ENCODE data around the gene WNT11. TPM values are rescaled to one million over a fixed set of nuclear protein-coding genes. Genes with fewer than 3 reads are reported as not detected.

WNT11 gene
- total RNA-seq, 1 experiment from 2014 or later = 0.98 TPM

DNA sequence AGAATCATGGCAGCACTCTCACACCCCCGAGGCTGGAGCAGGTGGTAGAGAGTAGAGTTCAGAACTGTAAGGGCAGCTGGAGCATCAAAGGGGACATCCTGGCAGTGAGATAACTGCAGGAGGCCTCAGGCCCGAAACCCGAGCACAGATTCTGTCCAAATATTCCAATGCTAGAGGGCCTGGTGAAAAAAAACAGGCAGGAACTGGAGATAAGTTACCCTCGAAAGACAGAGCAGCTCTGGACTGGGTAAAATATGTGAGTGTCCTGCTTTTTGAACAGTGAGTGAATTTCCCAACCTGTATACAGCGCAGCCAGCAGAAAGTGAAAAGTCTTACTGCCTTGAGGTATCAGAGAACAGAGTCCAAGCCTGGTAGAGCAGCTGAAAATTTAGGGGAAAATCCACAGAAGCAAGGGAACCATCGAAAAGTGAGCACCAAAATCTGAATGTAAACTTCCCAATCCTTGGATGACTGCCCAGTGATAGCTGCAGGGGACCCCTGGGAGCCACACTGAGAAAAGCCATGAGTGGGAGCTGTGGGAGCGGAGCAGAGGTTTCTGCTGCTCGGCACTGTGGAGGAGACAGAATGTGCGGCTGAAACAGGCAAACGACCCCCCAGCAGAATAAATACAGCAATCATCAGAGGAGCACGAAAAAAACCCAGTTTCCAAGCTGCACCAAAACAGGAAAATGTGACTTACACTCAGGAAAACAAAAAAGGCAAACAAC lies 50.6 kb downstream of the WNT11 start:
- DNase-seq (ENCODE audit: low spot score) = no peak

DNA sequence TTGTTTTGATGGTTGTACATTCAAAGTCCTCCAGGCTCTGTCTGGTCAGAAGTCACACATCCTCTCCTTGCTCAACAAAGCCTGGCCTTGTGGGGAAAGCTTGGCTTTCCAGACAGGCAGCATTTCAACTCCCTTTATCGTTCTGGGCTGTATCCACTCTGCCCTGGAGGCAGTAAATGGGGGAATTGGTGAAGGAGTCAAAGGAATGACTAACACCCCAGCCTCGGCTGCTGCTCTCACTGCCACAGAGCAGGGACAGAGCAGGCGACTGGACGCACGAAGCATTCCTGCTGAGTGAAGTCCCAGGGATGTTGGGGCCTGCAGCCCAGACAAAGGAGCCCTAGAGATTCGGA lies 52.8 kb downstream of the WNT11 start:
- peak; percentile 13 for DNase-seq (ENCODE audit: low spot score)

GRCh38 chr11:76152741-76153570 lies 53.3 kb downstream of the WNT11 start:
- DNase-seq (ENCODE audit: low spot score) = no peak

DNA sequence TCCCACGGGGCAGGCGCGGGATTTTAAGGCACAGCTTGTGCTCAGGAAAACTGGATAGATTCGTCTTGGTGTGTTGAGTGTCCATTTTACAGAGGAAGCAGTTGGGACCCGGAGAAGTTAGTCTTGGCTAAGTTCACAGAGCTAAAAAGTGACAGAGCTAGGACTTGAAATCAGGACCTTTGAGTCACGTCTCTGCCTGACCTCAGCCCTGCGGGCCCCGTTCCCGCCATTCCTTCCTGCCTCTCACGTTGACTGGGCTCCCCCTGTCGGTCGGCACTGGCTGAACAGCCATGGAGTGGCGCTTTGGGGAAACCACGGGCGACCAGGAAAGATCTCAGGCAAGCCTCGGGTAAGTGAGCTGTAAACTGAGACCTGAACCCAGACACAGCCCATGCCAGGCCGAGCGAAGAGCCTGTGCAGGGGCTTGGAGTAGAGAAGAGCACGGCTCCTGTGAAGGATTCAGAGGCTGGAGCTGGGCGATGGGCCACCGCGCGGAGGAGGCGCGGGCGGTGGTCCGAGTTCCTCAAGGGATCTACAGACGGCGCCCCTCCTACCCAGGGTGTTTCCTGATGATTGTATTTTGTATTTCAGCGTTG lies 54.1 kb downstream of the WNT11 start:
- DNase-seq (ENCODE audit: low spot score) = peak; percentile 70

GRCh38 chr11:76151556-76152085 lies 54.7 kb downstream of the WNT11 start:
- no peak for DNase-seq (ENCODE audit: low spot score)

DNA sequence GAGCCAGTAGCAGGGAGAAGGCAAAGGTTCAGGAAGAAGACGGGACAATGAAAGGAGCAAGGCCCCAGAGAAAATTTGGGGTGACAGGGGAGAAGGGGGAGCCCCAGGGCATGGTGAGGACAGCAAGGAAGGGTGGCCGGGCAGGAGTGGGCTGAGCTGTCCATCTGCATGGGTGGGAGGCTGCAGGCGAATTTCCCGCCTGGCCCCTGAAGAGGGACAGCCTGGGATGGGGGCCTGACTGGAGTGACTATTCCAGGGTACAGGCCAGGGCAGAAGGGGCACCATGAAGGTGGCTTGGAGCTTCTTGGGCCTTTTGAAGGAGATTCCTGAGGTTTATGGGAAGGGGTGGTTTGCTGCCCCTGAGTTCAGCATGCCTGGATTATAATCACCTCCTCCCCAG lies 56.2 kb downstream of the WNT11 start:
- DNase-seq (ENCODE audit: low spot score) = no peak

DNA sequence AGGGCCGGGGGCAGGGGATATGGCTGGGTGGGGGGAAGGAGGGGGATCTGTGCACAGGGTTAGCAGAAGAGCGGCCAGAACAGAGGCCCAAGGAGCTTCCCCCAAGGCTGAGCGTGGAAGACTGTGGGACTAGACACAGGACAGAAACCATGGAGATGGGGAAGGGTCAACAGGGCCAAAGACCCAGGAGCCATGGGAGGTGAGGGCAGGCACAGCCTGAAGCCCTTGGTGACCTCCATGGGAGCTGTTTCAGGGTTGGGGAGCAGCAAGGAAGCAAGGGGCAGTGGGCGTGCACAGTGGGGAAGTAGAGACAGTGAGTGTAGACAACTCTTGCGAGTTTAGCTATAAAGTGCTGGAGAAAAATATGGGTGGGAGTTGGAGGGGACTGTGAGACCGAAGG lies 56.6 kb downstream of the WNT11 start:
- no peak for DNase-seq (ENCODE audit: low spot score)

DNA sequence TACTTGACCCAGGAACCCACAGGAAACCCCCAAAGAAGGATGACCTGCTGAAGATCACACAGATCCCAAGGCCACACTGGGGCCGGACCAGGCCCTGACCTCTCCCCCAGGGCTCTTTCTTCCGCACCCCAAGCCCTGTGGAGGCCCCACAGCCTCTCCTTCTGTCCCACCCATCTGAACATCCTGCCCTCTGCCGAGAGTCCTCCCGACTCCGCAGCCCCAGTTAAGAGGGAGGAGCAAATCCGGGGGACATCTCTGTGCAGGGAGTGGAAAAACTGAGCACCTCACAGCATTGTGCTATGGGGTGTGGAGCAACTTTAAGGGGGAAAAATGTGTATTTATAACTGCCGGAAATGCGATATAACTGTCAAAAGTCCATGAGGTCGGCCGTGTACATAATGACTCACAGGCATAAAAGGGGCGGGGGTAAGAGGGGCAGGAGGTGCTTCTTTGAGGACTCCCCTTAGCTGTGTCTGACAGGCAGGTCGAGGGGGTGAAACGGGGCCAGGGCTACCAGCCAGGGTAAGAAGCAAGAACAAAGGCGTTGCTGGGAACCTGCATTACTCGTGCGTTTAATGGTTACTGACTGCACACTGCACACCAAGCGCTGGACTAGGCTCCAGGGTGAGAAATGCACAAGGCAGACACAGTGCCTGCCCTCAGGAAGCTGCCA lies 57.2 kb downstream of the WNT11 start:
- DNase-seq (ENCODE audit: low spot score) = peak; percentile 31

DNA sequence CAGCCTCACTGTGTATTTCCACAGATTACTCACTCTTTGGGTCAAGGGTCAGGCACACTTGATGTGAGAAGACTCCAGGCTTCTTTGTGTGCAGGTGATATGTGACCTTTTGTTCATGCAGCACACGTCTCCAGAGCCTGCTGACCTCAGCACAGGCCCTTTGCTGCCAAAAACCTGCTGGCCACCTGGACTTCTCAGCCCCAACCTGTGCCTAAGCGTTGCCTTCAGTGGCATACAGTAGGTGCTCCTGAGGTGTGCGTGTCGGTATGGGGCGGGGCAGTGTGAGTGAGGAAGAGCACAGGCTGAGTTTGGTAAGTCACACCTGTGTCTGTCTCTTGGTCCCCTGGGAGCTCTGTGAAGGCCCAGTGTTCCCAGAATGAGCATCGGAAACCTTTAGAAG lies 58.1 kb downstream of the WNT11 start:
- no peak for DNase-seq (ENCODE audit: low spot score)

- DNase-seq (ENCODE audit: low spot score) = no peak
Measured at GRCh38 chr11:76147106-76147740, 59.1 kb downstream of the WNT11 start.

GRCh38 chr11:76143274-76143673 lies 63.0 kb downstream of the WNT11 start:
- no peak for DNase-seq (ENCODE audit: low spot score)

GRCh38 chr11:76141901-76142588 lies 64.3 kb downstream of the WNT11 start:
- no peak for DNase-seq (ENCODE audit: low spot score)

- DNase-seq (ENCODE audit: low spot score) = no peak
Measured at GRCh38 chr11:76140912-76141574, 65.3 kb downstream of the WNT11 start.

DNA sequence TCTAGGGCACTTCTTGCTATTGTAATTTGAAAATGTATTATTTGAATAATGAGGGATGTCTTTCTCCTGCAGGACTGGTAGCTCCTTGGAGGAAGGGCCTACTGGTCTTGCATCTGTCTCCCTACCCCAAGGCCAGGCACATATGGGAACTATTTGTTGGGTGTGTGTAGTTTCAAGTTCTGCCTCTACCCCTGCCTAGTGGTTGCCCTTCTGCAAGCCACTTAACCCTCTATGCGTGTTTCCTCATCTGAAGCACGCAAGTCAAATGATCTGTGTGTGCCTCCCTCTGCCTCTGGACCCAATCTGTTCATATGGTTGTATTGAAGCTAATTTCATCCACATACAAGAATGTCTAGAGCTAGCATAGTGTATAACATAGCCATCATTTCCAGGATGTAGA lies 67.0 kb downstream of the WNT11 start:
- no peak for DNase-seq (ENCODE audit: low spot score)

Other genes with a start within 250 kb of the WNT11 start
- 61.8 and 94.8 TPM in 2 replicates for gene THAP12, start 174.6 kb upstream of the WNT11 start, total RNA-seq (2014; rRNA removed; shearing (Covaris generic))
- gene GVQW3, start 174.8 kb upstream of the WNT11 start, total RNA-seq (2014; rRNA removed; shearing (Covaris generic)) = 1.1 and 2.1 TPM in 2 replicates
- gene EMSY, start 238.5 kb upstream of the WNT11 start, total RNA-seq (2014; rRNA removed; shearing (Covaris generic)) = 17.9 and 29.2 TPM in 2 replicates

Data from A172 (cell line).